HCT116 (cell line): ENCODE data around the gene CCL1. TPM values are rescaled to one million over a fixed set of nuclear protein-coding genes. Genes with fewer than 3 reads are reported as not detected.

Experiments used
- ATAC-seq: fragments of 200-7000 bp; cut with Tn5 transposase; 2 replicates; pipeline ENCODE4 v1.9.1; 2020; ENCODE audit warnings: mild to moderate bottlenecking, moderate library complexity
- BruUV-seq: library from RNA; stranded (reverse); fragments of 400-500 nt; replicated peaks from 2 replicates; lab custom pipeline; 2021; lab: Mats Ljungman, UMichigan
- CTCF ChIA-PET: fragments of 300-600 bp; sonication (Branson Sonifier 250); formaldehyde crosslinking; loops from one replicate; lab custom pipeline; 2021; ENCODE audit warnings: antibody characterized with exemption; lab: Charles Lee
- POLR2A ChIA-PET: fragments of 300-600, 350-600 bp; sonication (Branson Sonifier 250); formaldehyde crosslinking; loops from one replicate; lab custom pipeline; 2021; ENCODE audit warnings: antibody characterized with exemption; lab: Charles Lee
- RAD21 ChIA-PET, 2 experiments: fragments of 300-600 bp; sonication (Branson Sonifier 250); formaldehyde crosslinking; loops; one replicate each; lab custom pipeline; 2023; ENCODE audit warnings: low total read pairs in 2 of 2; ENCODE audit not compliant: uncharacterized antibody in 2 of 2, unreplicated experiment in 2 of 2, low non-redundant PET in 1 of 2; lab: Charles Lee
- DNase-seq: peaks from one replicate; pipeline ENCODE4 v3.0.0-alpha.2; 2010; ENCODE audit warnings: low read depth, low spot score
- H2AFZ ChIP-seq: fragments of 200-600 bp; shearing (Covaris generic), sonication (generic); 2 replicates; pipeline ENCODE4 v1.6.1; 2017; ENCODE audit warnings: low read depth, mixed run types, mixed read lengths, antibody characterized with exemption, low read length; ENCODE audit not compliant: poor library complexity, severe bottlenecking
- H3K27ac ChIP-seq: 2 replicates; pipeline ENCODE4 v1.5.1; 2012; ENCODE audit warnings: low read depth, low read length
- H3K27me3 ChIP-seq: fragments of 200-600 bp; sonication (generic); 2 replicates; pipeline ENCODE4 v1.6.1; 2016; ENCODE audit warnings: mixed run types, low read length, mixed read lengths; ENCODE audit not compliant: insufficient read depth
- H3K36me3 ChIP-seq, 2 experiments: fragments of 200-500 bp in 1 of 2; fragments of 200-600 bp in 1 of 2; sonication (Bioruptor generic) in 1 of 2; sonication (generic) in 1 of 2; 2 replicates each; pipeline versions ENCODE4 v1.5.1 to v1.6.1; 2014 to 2016; ENCODE audit warnings: low read length in 2 of 2, inconsistent platforms in 1 of 2, mixed read lengths in 1 of 2, mixed run types in 1 of 2; ENCODE audit not compliant: insufficient read depth in 2 of 2, control insufficient read depth in 1 of 2
- H3K4me1 ChIP-seq, 2 experiments: fragments of 200-600 bp in 1 of 2; sonication (generic) in 1 of 2; 2 replicates each; pipeline versions ENCODE4 v1.5.1 to v1.6.1; 2012 to 2017; ENCODE audit warnings: low read length in 2 of 2, inconsistent platforms in 1 of 2, mild to moderate bottlenecking in 1 of 2, mixed read lengths in 1 of 2, mixed run types in 1 of 2, moderate library complexity in 1 of 2; ENCODE audit not compliant: insufficient read depth in 2 of 2, control insufficient read depth in 1 of 2
- H3K4me2 ChIP-seq: fragments of 200-600 bp; sonication (generic); 2 replicates; pipeline ENCODE4 v1.6.1; 2017; ENCODE audit warnings: mixed run types, low read length, mixed read lengths
- H3K4me3 ChIP-seq, 2 experiments: fragments of 200-600 bp in 1 of 2; sonication (generic) in 1 of 2; replicated peaks in 1 of 2; 2 replicates each; pipeline ENCODE4 v1.5.1; 2011 to 2016; ENCODE audit warnings: low read length in 2 of 2, control low read depth in 1 of 2, low read depth in 1 of 2, mild to moderate bottlenecking in 1 of 2, mixed read lengths in 1 of 2, mixed run types in 1 of 2
- H3K79me2 ChIP-seq: fragments of 200-600 bp; sonication (generic); 2 replicates; pipeline ENCODE4 v1.6.1; 2017; ENCODE audit warnings: mild to moderate bottlenecking, mixed run types, low read length, moderate library complexity, mixed read lengths; ENCODE audit not compliant: insufficient read depth
- H3K9ac ChIP-seq: fragments of 200-600 bp; sonication (generic); 2 replicates; pipeline ENCODE4 v1.6.1; 2016; ENCODE audit warnings: low read length, mixed read lengths
- H3K9me2 ChIP-seq: fragments of 200-600 bp; sonication (generic), shearing (Covaris generic); 2 replicates; pipeline ENCODE4 v1.6.1; 2017; ENCODE audit warnings: mixed run types, mild to moderate bottlenecking, moderate library complexity; ENCODE audit not compliant: insufficient read depth
- H3K9me3 ChIP-seq, 2 experiments: fragments of 200-500 bp in 1 of 2; fragments of 200-600 bp in 1 of 2; sonication (Bioruptor generic) in 1 of 2; sonication (generic) in 1 of 2; 2 replicates each; pipeline ENCODE4 v1.6.1; 2014 to 2017; ENCODE audit warnings: low read length in 2 of 2, mixed read lengths in 2 of 2, inconsistent platforms in 1 of 2, low read depth in 1 of 2, mild to moderate bottlenecking in 1 of 2, mixed run types in 1 of 2, moderate library complexity in 1 of 2; ENCODE audit not compliant: control insufficient read depth in 1 of 2, insufficient read depth in 1 of 2
- H4K20me1 ChIP-seq: fragments of 200-600 bp; sonication (generic), shearing (Covaris generic); 2 replicates; pipeline ENCODE4 v1.6.1; 2017; ENCODE audit warnings: mixed run types, mild to moderate bottlenecking, moderate library complexity; ENCODE audit not compliant: insufficient read depth
- CBX3 ChIP-seq: IDR thresholded peaks from 2 replicates; pipeline ENCODE4 v1.6.1; 2012; ENCODE audit warnings: low read depth
- CEBPB ChIP-seq: IDR thresholded peaks from 2 replicates; pipeline ENCODE4 v1.6.1; 2012; ENCODE audit warnings: low read depth
- EGR1 ChIP-seq: IDR thresholded peaks from 2 replicates; pipeline ENCODE4 v1.6.1; 2012; ENCODE audit warnings: low read depth
- EZH2phosphoT487 ChIP-seq: fragments of 200-600 bp; IDR thresholded peaks from 2 replicates; pipeline ENCODE4 v1.6.1; 2018; ENCODE audit warnings: antibody characterized with exemption, borderline replicate concordance
- FOSL1 ChIP-seq: IDR thresholded peaks from 2 replicates; pipeline ENCODE4 v1.6.1; 2012; ENCODE audit warnings: low read depth
- JUND ChIP-seq: IDR thresholded peaks from 2 replicates; pipeline ENCODE4 v1.6.1; 2012
- POLR2A ChIP-seq: IDR thresholded peaks from 2 replicates; pipeline ENCODE4 v1.7.0; 2011; ENCODE audit warnings: borderline replicate concordance; ENCODE audit not compliant: insufficient read depth, insufficient read length; ENCODE audit errors: extremely low read depth
- RAD21 ChIP-seq: IDR thresholded peaks from 2 replicates; pipeline ENCODE4 v1.6.1; 2012; ENCODE audit warnings: low read depth, mild to moderate bottlenecking
- SRF ChIP-seq: IDR thresholded peaks from 2 replicates; pipeline ENCODE4 v1.6.1; 2012; ENCODE audit warnings: low read depth
- TCF7L2 ChIP-seq: IDR thresholded peaks from 2 replicates; pipeline ENCODE4 v1.7.0; 2011; ENCODE audit warnings: borderline replicate concordance, inconsistent platforms; ENCODE audit not compliant: insufficient read depth, insufficient read length; ENCODE audit errors: extremely low read depth
- YY1 ChIP-seq: IDR thresholded peaks from 2 replicates; pipeline ENCODE4 v1.6.1; 2011; ENCODE audit warnings: low read length, low read depth, moderate library complexity, mild to moderate bottlenecking; ENCODE audit not compliant: insufficient replicate concordance; ENCODE audit errors: extremely low read depth
- ZBTB33 ChIP-seq: IDR thresholded peaks from 2 replicates; pipeline ENCODE4 v1.6.1; 2011; ENCODE audit warnings: mild to moderate bottlenecking, low read length, moderate library complexity; ENCODE audit not compliant: insufficient replicate concordance; ENCODE audit errors: extremely low read depth
- ZFX ChIP-seq: fragments of 450-650 bp; IDR thresholded peaks from 2 replicates; pipeline ENCODE4 v1.6.1; 2017
- intact Hi-C: fragments of 100-400 bp; cut with micrococcal nuclease; formaldehyde crosslinking; loops from 2 replicates; pipeline ENCODE4 v1.10.0; 2022
- total RNA-seq: library from RNA; stranded (reverse); gene quantifications from one replicate; pipeline ENCODE4 v1.2.1, GENCODE V29; 2021; ENCODE audit not compliant: unreplicated experiment
- TF ChIP-seq, protein P1 (sequence below): IDR thresholded peaks from 2 replicates; pipeline ENCODE4 v1.6.1; 2012; ENCODE audit warnings: low read depth
- TF ChIP-seq, protein P2 (sequence below): IDR thresholded peaks from 2 replicates; pipeline ENCODE4 v1.6.1; 2012

Gene CCL1
- total RNA-seq, 1 experiment from 2014 or later = not detected

DNA sequence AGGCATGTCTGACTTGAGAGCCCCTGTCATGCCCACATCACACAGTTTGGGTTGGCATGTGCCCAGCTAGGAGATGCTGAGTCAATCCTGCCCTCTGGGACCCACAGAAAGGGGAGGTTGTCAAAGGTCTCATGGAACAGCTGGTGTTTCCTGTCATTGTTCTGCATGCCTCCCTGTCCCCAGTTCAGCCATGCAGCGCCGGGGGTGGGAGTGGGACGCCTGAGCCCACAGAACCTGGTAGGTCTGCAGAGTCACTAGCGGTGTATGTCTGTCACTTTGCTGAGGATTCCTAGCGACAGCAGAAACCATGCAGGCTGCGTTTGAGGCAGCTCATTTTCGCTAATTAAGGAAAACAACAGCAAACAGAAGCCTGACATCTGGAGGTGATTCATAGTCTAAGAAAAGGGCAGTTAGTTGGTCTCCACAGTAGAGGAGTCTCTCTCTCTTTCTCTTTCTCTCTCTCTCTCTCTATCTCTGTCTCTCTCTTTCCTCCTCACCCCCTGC, 19.6 kb upstream of the CCL1 start:
- H4K20me1 ChIP-seq = no peaks in the 10 kb centered on the region
- H3K27ac ChIP-seq = no peak overlapping the region
- H3K4me1 ChIP-seq = no peaks in the 10 kb centered on the region
- BruUV-seq = no TSS peak
- DNase-seq (no peak), ATAC-seq (no peak)
- TF ChIP-seq EZH2phosphoT487 = no peak
- TF ChIP-seq ZFX = no peak
- TF ChIP-seq YY1 = no peak
- TF ChIP-seq CBX3 = no peak
- no peak for TF ChIP-seq SRF
- TF ChIP-seq ZBTB33 = no peak
- TF ChIP-seq, protein P1, sequence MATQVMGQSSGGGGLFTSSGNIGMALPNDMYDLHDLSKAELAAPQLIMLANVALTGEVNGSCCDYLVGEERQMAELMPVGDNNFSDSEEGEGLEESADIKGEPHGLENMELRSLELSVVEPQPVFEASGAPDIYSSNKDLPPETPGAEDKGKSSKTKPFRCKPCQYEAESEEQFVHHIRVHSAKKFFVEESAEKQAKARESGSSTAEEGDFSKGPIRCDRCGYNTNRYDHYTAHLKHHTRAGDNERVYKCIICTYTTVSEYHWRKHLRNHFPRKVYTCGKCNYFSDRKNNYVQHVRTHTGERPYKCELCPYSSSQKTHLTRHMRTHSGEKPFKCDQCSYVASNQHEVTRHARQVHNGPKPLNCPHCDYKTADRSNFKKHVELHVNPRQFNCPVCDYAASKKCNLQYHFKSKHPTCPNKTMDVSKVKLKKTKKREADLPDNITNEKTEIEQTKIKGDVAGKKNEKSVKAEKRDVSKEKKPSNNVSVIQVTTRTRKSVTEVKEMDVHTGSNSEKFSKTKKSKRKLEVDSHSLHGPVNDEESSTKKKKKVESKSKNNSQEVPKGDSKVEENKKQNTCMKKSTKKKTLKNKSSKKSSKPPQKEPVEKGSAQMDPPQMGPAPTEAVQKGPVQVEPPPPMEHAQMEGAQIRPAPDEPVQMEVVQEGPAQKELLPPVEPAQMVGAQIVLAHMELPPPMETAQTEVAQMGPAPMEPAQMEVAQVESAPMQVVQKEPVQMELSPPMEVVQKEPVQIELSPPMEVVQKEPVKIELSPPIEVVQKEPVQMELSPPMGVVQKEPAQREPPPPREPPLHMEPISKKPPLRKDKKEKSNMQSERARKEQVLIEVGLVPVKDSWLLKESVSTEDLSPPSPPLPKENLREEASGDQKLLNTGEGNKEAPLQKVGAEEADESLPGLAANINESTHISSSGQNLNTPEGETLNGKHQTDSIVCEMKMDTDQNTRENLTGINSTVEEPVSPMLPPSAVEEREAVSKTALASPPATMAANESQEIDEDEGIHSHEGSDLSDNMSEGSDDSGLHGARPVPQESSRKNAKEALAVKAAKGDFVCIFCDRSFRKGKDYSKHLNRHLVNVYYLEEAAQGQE = no peak
- TF ChIP-seq CEBPB = no peak
- TF ChIP-seq JUND = no peak
- TF ChIP-seq POLR2A = no peak
- TF ChIP-seq TCF7L2 = no peak
- no peak for TF ChIP-seq FOSL1
- TF ChIP-seq RAD21 = no peak
- no peak for TF ChIP-seq EGR1
- TF ChIP-seq, protein P2, sequence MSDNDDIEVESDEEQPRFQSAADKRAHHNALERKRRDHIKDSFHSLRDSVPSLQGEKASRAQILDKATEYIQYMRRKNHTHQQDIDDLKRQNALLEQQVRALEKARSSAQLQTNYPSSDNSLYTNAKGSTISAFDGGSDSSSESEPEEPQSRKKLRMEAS = no peak
- no peaks in the 10 kb centered on the region for H3K79me2 ChIP-seq
- no peak overlapping the region for H3K4me2 ChIP-seq
- peaks cover 52% of the 10 kb centered on the region for H3K27me3 ChIP-seq
- H3K4me3 ChIP-seq = no peak overlapping the region
- no peaks in the 10 kb centered on the region for H3K9me3 ChIP-seq
- H3K36me3 ChIP-seq = no peaks in the 10 kb centered on the region
- intact Hi-C loops = loop anchor here (10.0 kb wide), 1 partner anchor 58 kb away; no protein-coding TSS in a partner anchor
- no peak overlapping the region for H2AFZ ChIP-seq
- no peak overlapping the region for H3K9ac ChIP-seq
- RAD21 ChIA-PET = no interaction called here
- CTCF ChIA-PET = no interaction called here
- no peaks in the 10 kb centered on the region for H3K9me2 ChIP-seq
- POLR2A ChIA-PET = no interaction called here
